GM18511 (cell line): Measurements from ENCODE around the gene POTEF.
"Not testable (repeated sequence)": the region's sequence is repeated elsewhere in the genome, so short reads cannot be mapped to it uniquely, and the experiment has no call there.

ENCODE experiments used
- ATAC-seq: cut with Tn5 transposase; IDR thresholded peaks from one replicate; pipeline ENCODE4 v1.9.1; 2021; ENCODE audit warnings: mild to moderate bottlenecking, moderate library complexity; ENCODE audit not compliant: unreplicated experiment

The POTEF gene

DNA sequence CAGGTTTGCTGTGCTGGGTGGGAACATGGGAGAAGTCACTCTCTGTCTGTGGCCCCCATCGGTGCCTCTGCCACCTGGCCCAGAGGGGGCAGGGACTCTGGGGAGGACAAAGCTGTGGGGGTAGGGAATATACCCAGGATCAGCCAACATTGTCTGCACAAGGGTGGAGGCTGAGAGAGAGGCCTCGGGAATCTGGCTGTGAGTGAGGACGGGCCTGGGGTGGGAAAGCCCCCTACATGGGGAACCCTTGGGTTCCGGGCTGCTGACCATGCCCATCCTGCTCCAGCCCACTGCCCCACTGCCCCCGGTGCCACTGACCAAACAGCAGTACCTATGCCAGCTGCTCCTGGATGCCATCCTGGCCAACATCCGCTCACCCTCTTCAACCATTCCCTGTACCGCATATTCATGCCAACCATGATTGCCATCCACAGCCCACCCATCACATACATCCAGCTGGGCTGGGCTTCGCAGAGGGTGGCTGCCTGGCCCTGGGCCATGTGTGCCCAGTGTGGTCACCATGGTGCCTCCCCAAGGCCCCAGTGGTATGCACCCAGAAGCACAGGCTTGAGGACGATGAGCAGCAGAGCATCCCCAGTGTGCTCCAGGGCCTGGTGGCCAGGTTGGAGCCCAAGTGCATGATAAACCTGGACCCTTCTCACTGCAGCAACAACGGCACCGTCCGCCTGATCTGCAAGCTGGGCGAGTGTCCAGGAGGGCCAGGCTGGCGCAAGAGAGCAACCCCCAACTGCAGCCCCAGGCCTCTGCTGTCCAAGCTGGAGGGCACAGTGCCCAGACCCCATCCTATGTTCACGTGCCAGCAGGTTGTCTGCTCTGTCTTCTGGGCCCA is 6.9 kb upstream of the POTEF start:
- ATAC-seq = no peak

DNA sequence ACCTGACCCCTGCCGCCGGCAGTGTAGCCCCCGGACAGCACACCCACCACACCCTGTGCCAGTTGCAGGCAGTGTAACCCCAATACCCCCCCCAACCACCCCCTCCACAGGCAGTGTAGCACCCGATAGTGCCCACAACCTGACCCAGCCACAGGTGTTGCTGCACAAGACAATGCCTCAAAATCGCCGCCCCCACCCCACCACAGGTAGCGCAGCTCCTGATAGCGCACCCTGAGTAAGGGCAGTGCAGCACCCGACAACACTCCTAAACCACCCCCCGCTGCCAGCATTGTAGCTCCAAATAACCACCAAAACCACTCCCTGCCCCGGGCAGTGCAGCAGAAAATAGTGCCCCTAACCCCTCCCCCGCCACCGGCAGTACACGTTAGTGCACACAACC is 558 bp downstream of the POTEF start:
- ATAC-seq = not testable (repeated sequence)

DNA sequence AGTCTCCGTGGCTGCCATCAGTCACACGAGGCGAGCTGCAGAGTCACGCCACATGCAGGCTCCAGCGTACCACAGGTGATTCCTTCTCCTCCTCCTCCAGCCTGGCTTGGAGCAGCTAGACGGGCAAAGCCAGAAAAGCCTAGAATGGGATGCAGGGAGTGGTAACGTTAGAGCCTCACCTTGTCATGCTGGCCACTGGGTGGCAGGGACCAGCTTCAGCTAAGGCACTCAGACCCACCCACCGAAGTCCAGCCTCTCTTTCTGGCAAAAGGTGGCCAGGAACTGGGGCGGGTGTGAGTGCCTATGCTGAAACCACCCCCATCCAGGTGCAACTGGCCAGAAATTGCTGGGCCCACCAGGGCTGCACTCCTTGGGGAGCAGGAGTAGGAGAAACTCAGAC is 1.3 kb downstream of the POTEF start:
- ATAC-seq = not testable (repeated sequence)

DNA sequence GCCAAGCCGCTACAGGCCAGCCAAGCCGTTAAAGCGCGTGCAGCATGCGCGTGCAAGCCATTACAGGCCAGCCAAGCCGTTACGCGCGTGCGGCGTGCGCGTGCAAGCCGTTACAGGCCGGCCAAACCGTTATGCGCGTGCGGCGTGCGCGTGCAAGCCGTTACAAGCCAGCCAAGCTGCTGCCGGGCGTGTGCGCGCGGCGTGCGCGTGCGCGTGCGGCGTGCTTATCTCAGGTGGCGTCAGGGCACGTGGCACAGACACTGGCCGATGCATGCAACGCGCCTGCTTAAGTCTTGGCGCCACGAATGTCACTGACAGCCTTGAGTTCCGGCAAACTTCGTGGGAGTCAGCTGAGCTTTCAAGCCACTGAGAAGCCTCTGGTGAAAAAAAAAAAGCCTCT is 8.1 kb downstream of the POTEF start:
- not testable (repeated sequence) for ATAC-seq

DNA sequence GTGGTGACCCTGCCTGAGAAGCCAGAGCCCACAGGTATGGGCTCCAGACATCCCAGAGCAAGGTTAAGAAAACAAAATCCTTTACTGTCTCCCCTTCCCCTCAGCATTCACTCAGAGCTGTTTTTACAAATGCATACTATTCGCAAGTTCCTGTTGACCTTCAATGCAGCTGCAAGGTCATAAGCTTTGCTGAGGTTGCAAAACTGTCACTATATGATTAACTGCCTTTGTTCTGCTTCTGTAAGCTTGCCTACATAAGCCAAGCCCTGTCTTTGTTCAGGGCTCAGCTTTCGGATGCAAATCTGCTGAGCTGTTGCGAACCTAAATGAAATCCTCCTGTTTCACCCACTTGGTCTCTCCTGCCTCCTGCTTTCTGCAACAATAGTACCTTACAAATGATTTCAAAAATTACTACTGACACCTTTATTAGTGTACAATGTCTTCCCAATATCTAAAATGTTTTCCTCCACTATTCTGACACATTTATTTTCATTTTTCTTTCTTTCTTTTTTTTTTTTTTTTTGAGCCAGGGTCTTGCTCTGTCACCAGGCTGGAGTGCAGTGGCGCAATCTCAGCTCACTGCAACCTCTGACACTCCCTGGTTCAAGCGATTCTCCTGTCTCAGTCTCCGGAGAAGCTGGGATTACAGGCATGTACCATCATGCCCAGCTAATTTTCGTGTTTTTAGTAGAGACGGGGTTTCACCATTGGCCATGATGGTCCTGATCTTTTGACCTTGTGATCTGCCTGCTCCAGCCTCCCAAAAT is 26.2 kb downstream of the POTEF start:
- ATAC-seq = not testable (repeated sequence)

DNA sequence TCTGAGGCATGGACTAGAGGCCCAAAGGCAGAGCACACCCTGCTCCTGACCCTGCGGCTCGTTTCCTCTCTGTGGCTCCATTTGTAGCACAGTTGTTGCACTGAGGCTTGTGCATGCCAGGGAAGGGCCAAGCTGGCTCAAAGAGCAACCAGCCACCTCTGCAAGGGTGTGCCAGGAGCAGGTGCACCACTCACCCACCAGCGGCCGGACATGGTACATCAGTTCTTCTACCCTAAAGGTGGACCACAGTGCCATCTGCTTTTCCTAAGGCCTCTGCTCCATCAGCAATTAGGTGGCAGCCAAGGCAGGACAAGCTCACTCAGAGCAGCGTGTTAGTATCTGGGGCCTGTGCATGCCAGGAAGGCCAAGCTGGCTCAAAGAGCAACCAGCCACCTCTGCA is 66.4 kb downstream of the POTEF start:
- not testable (repeated sequence) for ATAC-seq

DNA sequence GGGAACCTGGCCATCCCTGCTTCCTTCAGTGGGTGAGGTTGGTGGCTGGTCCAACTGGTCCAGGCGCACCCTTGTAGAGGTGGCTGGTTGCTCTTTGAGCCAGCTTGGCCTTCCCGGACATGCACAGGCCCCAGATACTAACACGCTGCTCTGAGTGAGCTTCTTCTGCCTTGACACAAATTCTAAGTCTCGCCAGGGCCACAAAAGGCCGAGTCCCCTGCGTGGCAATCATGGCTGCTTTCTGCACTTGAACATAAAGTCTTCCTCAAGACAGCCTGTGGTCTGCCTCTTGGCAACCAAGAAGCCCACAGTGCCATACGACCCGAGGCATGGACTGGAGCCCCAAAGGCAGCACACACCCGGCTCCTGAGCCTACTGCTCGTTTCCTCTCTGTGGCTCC is 69.0 kb downstream of the POTEF start:
- not testable (repeated sequence) for ATAC-seq

DNA sequence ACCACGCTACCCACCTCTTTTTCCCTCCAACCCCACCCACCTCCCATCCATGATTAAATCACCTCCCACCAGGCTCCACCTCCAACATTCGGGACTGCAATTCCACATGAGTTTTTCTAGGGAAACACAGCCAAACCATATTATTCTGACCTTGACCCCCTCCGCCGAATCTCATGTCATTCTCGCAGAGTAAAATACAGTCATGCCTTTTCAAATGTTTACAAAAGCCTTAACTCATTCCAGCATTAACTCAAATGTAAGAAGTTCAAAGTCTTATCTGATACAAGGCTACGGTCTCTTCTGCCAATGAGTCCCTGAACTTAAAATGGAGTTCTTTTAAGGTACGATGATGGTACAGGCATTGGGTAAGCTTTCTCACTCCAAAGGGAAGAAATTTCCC is 72.7 kb downstream of the POTEF start:
- ATAC-seq = not testable (repeated sequence)

DNA sequence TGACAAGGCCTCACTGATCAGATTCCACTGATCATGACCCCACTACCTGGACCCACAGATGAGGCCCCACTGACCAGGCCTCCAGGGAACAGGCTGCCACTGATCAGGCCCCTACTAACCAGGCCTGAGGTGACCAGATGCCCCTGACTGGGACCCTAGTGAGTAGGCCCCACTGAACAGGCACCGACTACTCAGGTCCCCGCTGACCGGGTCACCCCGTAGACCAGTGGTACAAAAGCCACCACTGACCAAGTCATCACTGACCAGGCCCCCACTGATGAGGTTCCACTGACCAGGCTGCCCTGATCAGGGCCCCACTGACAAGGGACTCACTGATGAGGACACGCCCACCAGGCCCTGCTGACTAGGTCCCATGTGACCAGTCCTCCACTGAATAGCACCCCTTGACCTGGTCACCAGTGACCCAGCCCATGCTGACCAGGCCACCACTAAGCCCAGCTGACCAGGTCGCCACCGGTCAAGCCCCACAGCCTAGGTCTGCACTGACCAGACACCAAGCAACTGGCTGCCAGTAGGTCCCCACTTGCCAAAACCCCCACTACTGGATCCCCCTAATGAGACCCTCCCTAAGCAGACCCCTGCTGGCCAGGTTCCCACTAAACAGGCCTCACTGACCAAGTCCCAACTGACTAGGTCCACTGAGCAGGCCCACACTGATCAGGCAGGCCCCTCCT is 75.7 kb downstream of the POTEF start:
- not testable (repeated sequence) for ATAC-seq

DNA sequence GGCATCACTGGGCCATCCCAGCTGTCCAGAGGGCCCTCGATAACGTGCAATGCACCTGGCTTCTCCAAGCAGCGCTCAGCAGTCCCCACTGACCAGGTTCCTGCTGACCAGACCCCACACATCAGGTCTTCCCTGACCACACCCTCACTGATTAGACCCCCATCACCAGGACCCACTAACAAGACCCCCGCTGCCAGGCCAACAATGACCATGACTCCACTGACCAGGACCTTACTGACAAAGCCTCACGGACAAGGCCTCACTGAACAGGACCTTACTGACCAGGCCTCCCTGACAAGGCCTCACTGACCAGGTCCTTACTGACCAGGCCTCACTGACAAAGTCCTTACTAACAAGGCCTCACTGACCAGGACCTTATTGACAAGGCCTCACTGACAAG is 76.6 kb downstream of the POTEF start:
- ATAC-seq = not testable (repeated sequence)

DNA sequence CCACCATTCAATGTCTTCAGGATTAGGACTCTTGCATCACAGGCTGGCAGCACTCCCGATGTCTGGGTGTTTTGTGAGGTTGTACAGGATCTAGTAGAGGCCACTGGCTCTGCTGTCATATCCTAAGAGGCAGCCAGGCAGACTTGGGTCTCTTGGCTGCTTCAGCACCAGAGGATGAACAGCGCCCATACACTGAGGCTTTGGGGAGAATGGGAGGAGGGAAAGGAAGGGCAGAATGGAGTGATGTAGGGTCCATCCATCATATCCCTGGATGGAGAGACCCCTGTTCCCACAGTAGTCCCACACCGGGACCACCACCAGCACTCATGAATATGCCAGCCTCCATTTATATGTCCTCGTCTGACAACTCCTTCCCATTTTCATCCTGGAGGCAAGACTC is 80.6 kb downstream of the POTEF start:
- not testable (repeated sequence) for ATAC-seq

DNA sequence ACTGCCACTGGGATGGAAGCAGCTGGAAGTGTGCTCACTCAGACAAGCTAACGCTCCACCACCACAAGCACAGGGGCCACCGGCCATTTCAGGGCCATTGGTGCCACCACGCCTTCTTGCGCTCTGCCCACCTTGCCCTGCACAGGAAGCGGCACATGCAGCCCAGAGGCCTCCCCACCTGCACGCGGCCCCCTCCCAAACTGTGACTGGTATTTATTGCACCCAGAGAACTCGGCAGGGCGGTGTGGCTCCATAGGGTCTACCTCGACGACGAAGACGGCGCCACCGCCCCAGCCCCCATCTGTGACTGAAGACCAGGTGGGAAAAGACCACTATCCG is 90.8 kb downstream of the POTEF start:
- not testable (repeated sequence) for ATAC-seq

DNA sequence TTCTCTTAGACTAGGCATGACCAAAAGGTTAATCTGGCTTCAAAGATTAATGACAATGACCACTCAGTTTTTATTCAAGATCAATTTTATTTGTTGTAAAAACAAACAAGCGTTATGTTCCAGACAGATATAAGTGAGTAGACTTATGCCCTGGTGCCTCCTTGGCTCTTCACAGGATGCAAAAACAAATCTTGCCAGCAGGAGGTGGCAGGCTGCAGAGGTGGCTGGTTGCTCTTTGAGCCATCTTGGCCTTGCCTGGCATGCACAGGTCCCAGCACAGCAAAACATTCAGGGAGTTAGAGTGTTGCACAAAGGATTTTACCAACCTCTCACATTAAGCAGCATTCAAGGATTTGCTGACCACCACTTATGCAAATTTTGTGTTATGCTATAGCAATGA is 103.1 kb downstream of the POTEF start:
- not testable (repeated sequence) for ATAC-seq
